Astrocyte (in vitro differentiated cells and primary cell): ENCODE data around the gene EIF2S3. TPM values are rescaled to one million over a fixed set of nuclear protein-coding genes. Genes with fewer than 3 reads are reported as not detected.

ENCODE experiments used
- DNase-seq: peaks from one replicate; pipeline ENCODE4 v3.0.0-alpha.2; 2010; ENCODE audit warnings: low read depth
- FAIRE-seq: peaks from 2 replicates; lab custom pipeline; 2011; peaks lifted over from hg19 to GRCh38; lab: Jason Lieb, UNC
- H2AFZ ChIP-seq: 2 replicates; pipeline ENCODE4 v1.6.0; 2012; ENCODE audit warnings: low read depth, low read length, inconsistent platforms
- H3K27ac ChIP-seq: 2 replicates; pipeline ENCODE4 v1.5.1; 2011; ENCODE audit warnings: low read depth, low read length, inconsistent platforms
- H3K27me3 ChIP-seq: 2 replicates; pipeline ENCODE4 v1.6.0; 2011; ENCODE audit warnings: low read length, inconsistent platforms; ENCODE audit not compliant: insufficient read depth
- H3K36me3 ChIP-seq: 2 replicates; pipeline ENCODE4 v1.5.1; 2011; ENCODE audit warnings: low read length, inconsistent platforms; ENCODE audit not compliant: insufficient read depth
- H3K4me1 ChIP-seq: 2 replicates; pipeline ENCODE4 v1.5.1; 2011; ENCODE audit warnings: low read length, inconsistent platforms; ENCODE audit not compliant: insufficient read depth
- H3K4me2 ChIP-seq: 2 replicates; pipeline ENCODE4 v1.6.0; 2012; ENCODE audit warnings: low read length, inconsistent platforms
- H3K4me3 ChIP-seq: 2 replicates; pipeline ENCODE4 v1.5.1; 2011; ENCODE audit warnings: low read depth, mild to moderate bottlenecking, low read length, inconsistent platforms; ENCODE audit not compliant: insufficient read depth
- H3K79me2 ChIP-seq: 2 replicates; pipeline ENCODE4 v1.6.0; 2012; ENCODE audit warnings: mild to moderate bottlenecking, low read length, inconsistent platforms; ENCODE audit not compliant: insufficient read depth
- H3K9ac ChIP-seq: 2 replicates; pipeline ENCODE4 v1.6.0; 2012; ENCODE audit warnings: mild to moderate bottlenecking, low read length, inconsistent platforms
- H3K9me3 ChIP-seq: 2 replicates; pipeline ENCODE4 v1.5.1; 2012; ENCODE audit warnings: low read depth, mild to moderate bottlenecking, low read length, inconsistent platforms; ENCODE audit not compliant: insufficient read depth
- H4K20me1 ChIP-seq: 2 replicates; pipeline ENCODE4 v1.6.0; 2012; ENCODE audit warnings: low read length, inconsistent platforms; ENCODE audit not compliant: insufficient read depth
- H3K27ac Mint-ChIP-seq: one replicate; pipeline ENCODE4 v1.8.0; 2021; ENCODE audit warnings: mild to moderate bottlenecking, mixed read lengths; ENCODE audit not compliant: unreplicated experiment
- H3K27me3 Mint-ChIP-seq: one replicate; pipeline ENCODE4 v1.8.0; 2021; ENCODE audit warnings: low read depth, mixed read lengths; ENCODE audit not compliant: unreplicated experiment
- H3K36me3 Mint-ChIP-seq: one replicate; pipeline ENCODE4 v1.8.0; 2021; ENCODE audit warnings: low read depth, mixed read lengths; ENCODE audit not compliant: unreplicated experiment
- H3K4me1 Mint-ChIP-seq: one replicate; pipeline ENCODE4 v1.8.0; 2021; ENCODE audit warnings: low read depth, mixed read lengths; ENCODE audit not compliant: unreplicated experiment
- H3K4me3 Mint-ChIP-seq: one replicate; pipeline ENCODE4 v1.8.0; 2021; ENCODE audit warnings: mild to moderate bottlenecking, moderate library complexity, mixed read lengths; ENCODE audit not compliant: unreplicated experiment
- H3K9me3 Mint-ChIP-seq: one replicate; pipeline ENCODE4 v1.8.0; 2021; ENCODE audit warnings: mild to moderate bottlenecking, mixed read lengths; ENCODE audit not compliant: unreplicated experiment
- CTCF ChIP-seq: IDR thresholded peaks from 2 replicates; pipeline ENCODE4 v1.5.1; 2011; ENCODE audit warnings: low read depth, mild to moderate bottlenecking, inconsistent platforms, low read length, moderate library complexity; ENCODE audit not compliant: insufficient read depth
- EZH2 ChIP-seq: IDR thresholded peaks from 2 replicates; pipeline ENCODE4 v1.6.1; 2012; ENCODE audit warnings: mild to moderate bottlenecking, low read length, inconsistent platforms; ENCODE audit not compliant: insufficient read depth
- total RNA-seq: library from RNA; stranded (reverse); gene quantifications from 2 replicates; pipeline ENCODE4 v1.2.1, GENCODE V29; 2021

EIF2S3 gene
- total RNA-seq, 1 donor from 2014 or later = 216 TPM

GRCh38 chrX:24081661-24082154 is 27.0 kb downstream of the EIF2S3 start:
- no peak overlapping the region for H3K9ac ChIP-seq
- no peaks in the 10 kb centered on the region for H3K27me3 ChIP-seq
- Mint-ChIP-seq H3K27me3 (no peaks in the 10 kb centered on the region), H3K9me3 (no peaks in the 10 kb centered on the region), H3K4me1 (peaks cover 8% of the 10 kb centered on the region), H3K36me3 (peaks cover 3% of the 10 kb centered on the region), H3K27ac (no peak overlapping the region), H3K4me3 (no peak overlapping the region)
- H4K20me1 ChIP-seq = no peaks in the 10 kb centered on the region
- peaks cover 7% of the 10 kb centered on the region for H3K36me3 ChIP-seq
- no peaks in the 10 kb centered on the region for H3K4me1 ChIP-seq
- no peak overlapping the region for H2AFZ ChIP-seq
- FAIRE-seq (peak; percentile 32), DNase-seq (peak; percentile 27)
- TF ChIP-seq CTCF (peak; percentile 32), EZH2 (no peak)
- no peaks in the 10 kb centered on the region for H3K79me2 ChIP-seq
- H3K4me3 ChIP-seq = no peak overlapping the region
- H3K27ac ChIP-seq = no peak overlapping the region
- peak overlapping the region; percentile 63 for H3K4me2 ChIP-seq
- no peaks in the 10 kb centered on the region for H3K9me3 ChIP-seq

- peaks cover 8% of the 10 kb centered on the region for H3K4me1 Mint-ChIP-seq
- Histone ChIP-seq H3K4me3 (no peak overlapping the region), H4K20me1 (no peaks in the 10 kb centered on the region), H3K4me2 (no peak overlapping the region), H3K9me3 (no peaks in the 10 kb centered on the region), H3K36me3 (peaks cover 3% of the 10 kb centered on the region), H3K27ac (no peak overlapping the region), H3K27me3 (no peaks in the 10 kb centered on the region), H3K79me2 (no peaks in the 10 kb centered on the region), H3K9ac (no peak overlapping the region), H3K4me1 (no peaks in the 10 kb centered on the region), H2AFZ (no peak overlapping the region)
- H3K27me3 Mint-ChIP-seq = no peaks in the 10 kb centered on the region
- FAIRE-seq = peak; percentile 43
- H3K36me3 Mint-ChIP-seq = peaks cover 3% of the 10 kb centered on the region
- H3K27ac Mint-ChIP-seq = no peak overlapping the region
- H3K4me3 Mint-ChIP-seq = no peak overlapping the region
- no peaks in the 10 kb centered on the region for H3K9me3 Mint-ChIP-seq
- no peak for TF ChIP-seq CTCF
- no peak for TF ChIP-seq EZH2
- DNase-seq = no peak
These were observed 27.7 kb downstream of the EIF2S3 start for GRCh38 chrX:24082447-24082846.

GRCh38 chrX:24085101-24085500 is 30.3 kb downstream of the EIF2S3 start:
- peaks cover 8% of the 10 kb centered on the region for H3K4me1 Mint-ChIP-seq
- FAIRE-seq (peak; percentile 39), DNase-seq (no peak)
- no peaks in the 10 kb centered on the region for H4K20me1 ChIP-seq
- no peak overlapping the region for H3K4me2 ChIP-seq
- TF ChIP-seq EZH2 = no peak
- no peak overlapping the region for H3K4me3 Mint-ChIP-seq
- no peak overlapping the region for H2AFZ ChIP-seq
- H3K27ac ChIP-seq = no peak overlapping the region
- H3K9ac ChIP-seq = no peak overlapping the region
- H3K27ac Mint-ChIP-seq = peak overlapping the region; percentile 72
- H3K79me2 ChIP-seq = no peaks in the 10 kb centered on the region
- no peaks in the 10 kb centered on the region for H3K27me3 Mint-ChIP-seq
- H3K36me3 ChIP-seq = no peaks in the 10 kb centered on the region
- H3K27me3 ChIP-seq = no peaks in the 10 kb centered on the region
- H3K4me3 ChIP-seq = no peak overlapping the region
- H3K9me3 ChIP-seq = no peaks in the 10 kb centered on the region
- no peaks in the 10 kb centered on the region for H3K9me3 Mint-ChIP-seq
- H3K4me1 ChIP-seq = no peaks in the 10 kb centered on the region
- no peaks in the 10 kb centered on the region for H3K36me3 Mint-ChIP-seq
